Activated CD4-positive, alpha-beta T cell treated with anti-CD3 and anti-CD28 coated beads, Interleukin-2, amount 10 ng/mL, durations not matched to agents 24 days and 14 days (primary cell): Measurements from ENCODE around the gene ARHGAP22. TPM values are rescaled to one million over a fixed set of nuclear protein-coding genes. Genes with fewer than 3 reads are reported as not detected.

ENCODE experiments used
- DNase-seq: peaks from one replicate; pipeline ENCODE4 v3.0.0; 2022
- H3K27ac Mint-ChIP-seq: one replicate; pipeline ENCODE4 v1.8.0; 2022; ENCODE audit warnings: mild to moderate bottlenecking, mixed read lengths
- H3K27me3 Mint-ChIP-seq: one replicate; pipeline ENCODE4 v1.8.0; 2022; ENCODE audit warnings: mixed read lengths
- H3K36me3 Mint-ChIP-seq: one replicate; pipeline ENCODE4 v1.8.0; 2022; ENCODE audit warnings: low read depth, mild to moderate bottlenecking, mixed read lengths
- H3K4me1 Mint-ChIP-seq: one replicate; pipeline ENCODE4 v1.8.0; 2021; ENCODE audit warnings: mixed read lengths
- H3K4me3 Mint-ChIP-seq: one replicate; pipeline ENCODE4 v1.8.0; 2022; ENCODE audit warnings: mild to moderate bottlenecking, moderate library complexity, mixed read lengths
- H3K9me3 Mint-ChIP-seq: one replicate; pipeline ENCODE4 v1.8.0; 2021; ENCODE audit warnings: mixed read lengths
- intact Hi-C: fragments of 100-400 bp; cut with micrococcal nuclease; formaldehyde crosslinking; loops from one replicate; pipeline ENCODE4 v1.15.1; 2023
- total RNA-seq: library from RNA; stranded (reverse); gene quantifications from 2 replicates; pipeline ENCODE4 v1.2.3, GENCODE V29; 2022

The ARHGAP22 gene
- total RNA-seq, 1 donor from 2014 or later, result not detected

- H3K9me3 Mint-ChIP-seq, result no peaks in the 10 kb centered on the region
- no peaks in the 10 kb centered on the region for H3K27me3 Mint-ChIP-seq
- no peak overlapping the region for H3K27ac Mint-ChIP-seq
- H3K4me1 Mint-ChIP-seq, result no peaks in the 10 kb centered on the region
- DNase-seq, result no peak
- H3K36me3 Mint-ChIP-seq, result no peaks in the 10 kb centered on the region
- intact Hi-C loops, result no loop called here
- H3K4me3 Mint-ChIP-seq, result no peak overlapping the region
Observed at GRCh38 chr10:48468130-48468790, 136.6 kb downstream of the ARHGAP22 start.

- Mint-ChIP-seq H3K27me3 (no peaks in the 10 kb centered on the region), H3K4me3 (no peak overlapping the region), H3K36me3 (no peaks in the 10 kb centered on the region), H3K27ac (no peak overlapping the region), H3K4me1 (no peaks in the 10 kb centered on the region), H3K9me3 (no peaks in the 10 kb centered on the region)
- intact Hi-C loops, result no loop called here
- no peak for DNase-seq
Observed at GRCh38 chr10:48467669-48468068, 137.2 kb downstream of the ARHGAP22 start.

GRCh38 chr10:48466611-48467240, 138.1 kb downstream of the ARHGAP22 start:
- Mint-ChIP-seq H3K27ac (no peak overlapping the region), H3K27me3 (no peaks in the 10 kb centered on the region), H3K36me3 (no peaks in the 10 kb centered on the region), H3K9me3 (no peaks in the 10 kb centered on the region), H3K4me1 (no peaks in the 10 kb centered on the region), H3K4me3 (no peak overlapping the region)
- intact Hi-C loops, result no loop called here
- DNase-seq, result no peak

GRCh38 chr10:48465860-48466521, 138.9 kb downstream of the ARHGAP22 start:
- Mint-ChIP-seq H3K4me1 (no peaks in the 10 kb centered on the region), H3K4me3 (no peak overlapping the region), H3K9me3 (no peaks in the 10 kb centered on the region), H3K27ac (no peak overlapping the region), H3K27me3 (no peaks in the 10 kb centered on the region), H3K36me3 (no peaks in the 10 kb centered on the region)
- no peak for DNase-seq
- intact Hi-C loops, result no loop called here

- no peaks in the 10 kb centered on the region for H3K9me3 Mint-ChIP-seq
- H3K4me1 Mint-ChIP-seq, result no peaks in the 10 kb centered on the region
- intact Hi-C loops, result no loop called here
- no peaks in the 10 kb centered on the region for H3K36me3 Mint-ChIP-seq
- H3K27me3 Mint-ChIP-seq, result peaks cover 1% of the 10 kb centered on the region
- no peak overlapping the region for H3K27ac Mint-ChIP-seq
- no peak for DNase-seq
- H3K4me3 Mint-ChIP-seq, result no peak overlapping the region
Observed at GRCh38 chr10:48464871-48465736, 139.8 kb downstream of the ARHGAP22 start.

- H3K36me3 Mint-ChIP-seq, result no peaks in the 10 kb centered on the region
- no peaks in the 10 kb centered on the region for H3K9me3 Mint-ChIP-seq
- peaks cover 1% of the 10 kb centered on the region for H3K27me3 Mint-ChIP-seq
- no peak for DNase-seq
- no peak overlapping the region for H3K4me3 Mint-ChIP-seq
- H3K27ac Mint-ChIP-seq, result no peak overlapping the region
- H3K4me1 Mint-ChIP-seq, result no peaks in the 10 kb centered on the region
- intact Hi-C loops, result no loop called here
Observed at GRCh38 chr10:48464121-48464870, 140.6 kb downstream of the ARHGAP22 start.

- H3K4me3 Mint-ChIP-seq, result no peak overlapping the region
- no peaks in the 10 kb centered on the region for H3K9me3 Mint-ChIP-seq
- H3K27ac Mint-ChIP-seq, result no peak overlapping the region
- intact Hi-C loops, result no loop called here
- no peaks in the 10 kb centered on the region for H3K4me1 Mint-ChIP-seq
- H3K36me3 Mint-ChIP-seq, result no peaks in the 10 kb centered on the region
- no peak for DNase-seq
- peaks cover 1% of the 10 kb centered on the region for H3K27me3 Mint-ChIP-seq
Observed at GRCh38 chr10:48463318-48464003, 141.4 kb downstream of the ARHGAP22 start.

GRCh38 chr10:48462482-48463020, 142.3 kb downstream of the ARHGAP22 start:
- no peak for DNase-seq
- no peak overlapping the region for H3K4me3 Mint-ChIP-seq
- H3K9me3 Mint-ChIP-seq, result no peaks in the 10 kb centered on the region

GRCh38 chr10:48461623-48462481, 143.0 kb downstream of the ARHGAP22 start:
- peaks cover 1% of the 10 kb centered on the region for H3K27me3 Mint-ChIP-seq
- no peak overlapping the region for H3K4me3 Mint-ChIP-seq
- no peaks in the 10 kb centered on the region for H3K36me3 Mint-ChIP-seq
- no peaks in the 10 kb centered on the region for H3K9me3 Mint-ChIP-seq
- H3K27ac Mint-ChIP-seq, result no peak overlapping the region
- intact Hi-C loops, result no loop called here
- no peaks in the 10 kb centered on the region for H3K4me1 Mint-ChIP-seq
- DNase-seq, result no peak

More at GRCh38 chr10:48462482-48463020, 142.3 kb downstream of the ARHGAP22 start:
- Mint-ChIP-seq H3K36me3 (no peaks in the 10 kb centered on the region), H3K27me3 (peaks cover 1% of the 10 kb centered on the region), H3K4me1 (no peaks in the 10 kb centered on the region), H3K27ac (no peak overlapping the region)
- intact Hi-C loops, result no loop called here

GRCh38 chr10:48460182-48460581, 144.7 kb downstream of the ARHGAP22 start:
- intact Hi-C loops, result no loop called here

GRCh38 chr10:48459270-48460150, 145.4 kb downstream of the ARHGAP22 start:
- no peaks in the 10 kb centered on the region for H3K9me3 Mint-ChIP-seq
- no peak for DNase-seq
- intact Hi-C loops, result no loop called here

More at GRCh38 chr10:48460182-48460581, 144.7 kb downstream of the ARHGAP22 start:
- no peak for DNase-seq
- Mint-ChIP-seq H3K27ac (no peak overlapping the region), H3K36me3 (no peaks in the 10 kb centered on the region), H3K4me3 (no peak overlapping the region), H3K27me3 (peaks cover 1% of the 10 kb centered on the region), H3K9me3 (no peaks in the 10 kb centered on the region), H3K4me1 (no peaks in the 10 kb centered on the region)

More at GRCh38 chr10:48459270-48460150, 145.4 kb downstream of the ARHGAP22 start:
- no peak overlapping the region for H3K27ac Mint-ChIP-seq
- peaks cover 1% of the 10 kb centered on the region for H3K27me3 Mint-ChIP-seq
- H3K4me3 Mint-ChIP-seq, result no peak overlapping the region
- no peaks in the 10 kb centered on the region for H3K36me3 Mint-ChIP-seq
- H3K4me1 Mint-ChIP-seq, result no peaks in the 10 kb centered on the region
